GM21737 (cell line): Measurements from ENCODE around the gene HFM1.
"Not testable (repeated sequence)": the region's sequence is repeated elsewhere in the genome, so short reads cannot be mapped to it uniquely, and the experiment has no call there.

Experiments used
- ATAC-seq: cut with Tn5 transposase; IDR thresholded peaks from one replicate; pipeline ENCODE4 v1.9.1; 2021; ENCODE audit warnings: mild to moderate bottlenecking, moderate library complexity; ENCODE audit not compliant: unreplicated experiment

HFM1 gene

DNA sequence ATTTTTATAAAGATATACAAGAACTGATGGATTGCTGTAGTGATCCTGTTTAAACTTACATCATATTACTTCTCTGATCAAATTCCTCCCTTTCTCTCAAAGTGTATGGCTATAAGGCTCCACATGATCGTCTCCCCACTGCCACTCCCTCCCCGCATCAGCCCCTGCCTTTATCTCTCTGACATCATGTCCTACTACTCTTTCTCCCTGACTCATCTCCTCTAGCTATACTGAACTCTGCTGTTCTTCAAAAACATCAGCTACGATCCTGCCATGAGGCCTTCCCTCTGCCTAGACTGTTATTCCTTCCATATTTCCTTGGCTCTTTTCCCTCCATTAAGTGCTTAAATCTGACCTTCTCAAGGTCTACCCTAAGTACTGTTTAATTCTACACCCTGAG is 22.8 kb downstream of the HFM1 start:
- no peak for ATAC-seq

DNA sequence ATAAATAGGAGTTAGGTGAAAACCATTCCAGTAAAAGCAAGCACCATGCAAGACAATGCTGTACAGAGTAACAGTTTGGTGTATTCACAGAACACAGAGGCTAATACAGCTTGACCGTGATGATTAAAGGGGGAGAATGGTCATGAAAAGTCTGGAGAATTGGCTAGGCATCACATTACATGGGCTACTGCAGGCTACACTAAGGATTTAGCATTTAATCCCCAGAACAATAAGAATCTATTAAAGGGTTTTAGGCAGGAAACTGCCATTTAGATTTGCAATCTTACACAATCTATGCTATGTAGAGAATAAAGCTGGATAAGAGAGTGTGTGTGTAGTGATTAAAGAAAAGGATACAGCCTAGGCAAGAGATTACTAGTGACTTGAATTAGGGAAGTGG is 30.6 kb downstream of the HFM1 start:
- no peak for ATAC-seq

- ATAC-seq = not testable (repeated sequence)
Observed at GRCh38 chr1:91372230-91372629, 32.4 kb downstream of the HFM1 start.

DNA sequence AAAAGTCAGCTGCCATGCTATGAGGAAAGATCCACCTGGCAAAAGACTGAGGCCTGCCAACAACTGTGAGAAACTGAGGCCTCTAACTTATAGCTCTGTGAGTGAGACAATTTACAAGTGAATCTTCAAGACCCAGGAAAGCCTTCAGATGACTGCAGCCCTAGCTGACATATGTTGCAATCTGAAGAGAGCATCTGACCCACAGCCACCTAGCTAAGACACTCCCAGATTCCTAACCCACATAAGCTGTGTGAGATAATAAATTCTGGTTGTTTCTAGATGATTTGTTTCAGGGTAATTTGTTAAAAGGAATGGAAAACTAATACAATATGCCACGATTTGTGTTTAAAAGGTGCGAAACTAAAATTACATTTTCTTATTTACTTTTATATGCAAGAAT is 55.1 kb downstream of the HFM1 start:
- no peak for ATAC-seq

GRCh38 chr1:91346824-91347223 is 57.8 kb downstream of the HFM1 start:
- no peak for ATAC-seq

- ATAC-seq = no peak
Observed at GRCh38 chr1:91345395-91346005, 59.1 kb downstream of the HFM1 start.

DNA sequence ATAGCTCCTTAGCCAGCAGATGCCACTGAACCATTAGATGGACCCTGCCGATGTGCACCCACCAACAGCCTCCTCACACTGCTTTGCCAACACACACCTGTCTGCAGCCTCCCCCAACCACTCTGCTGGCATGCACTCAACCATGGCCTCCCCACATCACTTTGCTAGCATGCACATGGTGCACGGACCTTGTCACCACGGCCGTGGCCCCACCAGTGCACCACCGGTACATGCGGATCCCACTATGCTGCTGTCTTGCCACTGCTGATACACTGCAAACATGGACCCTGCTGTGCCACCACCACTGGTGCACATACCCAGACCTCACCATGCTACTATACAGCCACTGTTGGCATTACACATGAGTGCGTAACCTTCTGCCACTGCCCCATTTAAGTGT is 66.1 kb downstream of the HFM1 start:
- no peak for ATAC-seq

DNA sequence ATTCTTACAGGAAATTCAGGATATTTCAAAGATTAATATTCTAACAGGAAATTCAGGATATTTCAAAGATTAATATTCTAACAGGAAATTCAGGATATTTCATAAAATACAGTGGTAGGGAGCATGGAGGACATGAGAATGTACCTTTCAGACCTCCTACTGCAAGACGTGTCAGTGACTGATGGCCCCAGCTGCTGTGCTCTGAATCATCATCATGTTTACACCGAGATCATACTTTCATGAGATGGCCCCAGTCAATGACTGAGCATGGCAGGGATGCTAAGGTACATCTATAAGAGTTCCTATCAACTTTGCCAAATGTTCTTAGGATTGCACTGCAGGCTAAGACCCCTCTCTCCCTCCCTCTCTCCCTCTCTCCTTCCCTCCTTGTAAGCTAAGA is 69.0 kb downstream of the HFM1 start:
- ATAC-seq = no peak

GRCh38 chr1:91334856-91335255 is 69.8 kb downstream of the HFM1 start:
- ATAC-seq = no peak

DNA sequence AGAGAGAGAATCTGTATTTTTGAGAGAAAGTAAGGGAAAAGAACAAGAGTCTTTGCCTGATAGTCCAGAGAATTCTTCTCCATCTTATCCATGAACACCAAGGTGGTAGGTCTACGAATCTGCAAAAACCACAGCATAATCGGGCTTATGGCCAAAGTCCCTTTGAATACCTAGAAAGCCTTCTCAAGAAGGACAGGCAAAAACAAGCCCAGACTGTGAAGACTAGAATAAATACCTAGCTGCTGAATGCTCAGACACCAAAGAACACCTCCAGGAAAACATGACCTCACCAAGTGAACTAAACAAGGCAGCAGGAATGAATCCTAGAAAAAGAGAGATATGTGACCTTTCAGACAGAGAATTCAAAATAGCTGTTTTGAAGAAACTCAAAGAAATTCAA is 79.2 kb downstream of the HFM1 start:
- no peak for ATAC-seq

GRCh38 chr1:91314643-91315042 is 90.0 kb downstream of the HFM1 start:
- ATAC-seq = no peak

DNA sequence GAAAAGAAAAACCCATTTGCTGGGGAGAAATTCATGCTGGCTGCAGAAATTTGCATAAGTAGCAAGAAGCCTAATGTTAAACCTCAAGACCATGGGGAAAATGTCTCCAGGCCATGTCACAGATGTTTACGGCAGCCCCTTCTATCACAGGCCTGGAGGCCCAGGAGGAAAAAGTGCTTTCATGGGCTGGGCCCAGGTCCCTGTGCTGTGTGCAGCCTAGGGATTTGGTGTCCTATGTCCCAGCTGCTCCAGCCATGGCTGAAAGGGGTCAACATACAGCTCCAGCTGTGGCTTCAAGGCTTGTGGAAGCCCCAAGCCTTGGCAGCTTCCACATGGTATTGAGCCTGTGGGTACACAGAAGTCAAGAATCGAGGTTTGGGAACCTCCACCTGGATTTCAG is 93.0 kb downstream of the HFM1 start:
- no peak for ATAC-seq

GRCh38 chr1:91308544-91308943 is 96.1 kb downstream of the HFM1 start:
- no peak for ATAC-seq

DNA sequence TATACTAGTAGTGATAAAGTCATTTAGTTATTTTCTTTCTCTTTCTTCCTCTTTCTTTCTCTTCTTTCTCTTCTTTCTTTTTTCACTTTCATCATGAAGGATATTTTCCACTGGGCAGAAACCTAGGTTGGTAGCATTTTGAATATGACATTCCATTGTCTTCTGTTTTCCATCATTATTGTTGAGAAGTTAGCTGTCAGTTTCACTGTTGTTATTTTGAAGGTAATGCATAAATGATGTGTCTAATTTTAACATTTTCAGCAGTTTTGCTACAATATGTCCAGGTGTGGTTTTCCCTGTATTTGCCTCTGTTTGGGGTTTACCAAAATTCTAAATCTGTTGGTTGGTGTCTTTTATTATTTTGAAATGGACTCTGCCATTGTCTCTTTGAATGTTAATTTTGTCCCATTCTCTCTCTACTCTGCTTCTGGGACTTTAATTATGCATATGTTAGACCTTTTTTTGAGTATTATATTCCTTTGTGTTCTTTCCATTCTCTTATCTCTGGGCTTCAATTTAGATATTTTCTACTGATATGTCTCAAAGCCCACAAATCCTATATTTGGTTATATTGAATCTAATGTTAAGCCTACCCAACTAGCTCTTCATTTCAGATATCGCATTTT is 96.7 kb downstream of the HFM1 start:
- no peak for ATAC-seq

DNA sequence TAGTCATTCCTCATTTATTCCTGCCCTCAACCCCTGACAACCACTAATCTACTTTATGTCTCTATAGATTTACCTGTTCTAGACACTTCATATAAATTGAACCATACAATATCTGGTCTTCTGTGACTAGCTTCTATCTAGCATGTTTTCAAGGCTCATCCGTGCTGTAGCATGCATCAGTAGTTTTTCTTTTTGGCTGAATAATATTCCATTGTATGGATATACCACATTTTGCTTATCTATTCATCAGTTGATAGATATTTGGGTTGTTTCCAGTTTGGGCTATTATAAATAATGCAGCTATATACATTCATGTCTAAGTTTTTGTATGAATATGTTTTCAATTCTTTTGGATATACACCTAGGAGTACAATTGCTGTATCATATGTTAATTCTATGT is 101.5 kb downstream of the HFM1 start:
- no peak for ATAC-seq

- not testable (repeated sequence) for ATAC-seq
Observed at GRCh38 chr1:91288843-91289553, 115.6 kb downstream of the HFM1 start.

DNA sequence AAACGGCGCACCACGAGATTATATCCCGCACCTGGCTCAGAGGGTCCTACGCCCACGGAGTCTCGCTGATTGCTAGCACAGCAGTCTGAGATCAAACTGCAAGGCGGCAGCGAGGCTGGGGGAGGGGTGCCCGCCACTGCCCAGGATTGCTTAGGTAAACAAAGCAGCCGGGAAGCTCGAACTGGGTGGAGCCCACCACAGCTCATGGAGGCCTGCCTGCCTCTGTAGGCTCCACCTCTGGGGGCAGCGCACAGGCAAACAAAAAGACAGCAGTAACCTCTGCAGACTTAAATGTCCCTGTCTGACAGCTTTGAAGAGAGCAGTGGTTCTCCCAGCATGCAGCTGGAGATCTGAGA is 117.7 kb downstream of the HFM1 start:
- not testable (repeated sequence) for ATAC-seq

DNA sequence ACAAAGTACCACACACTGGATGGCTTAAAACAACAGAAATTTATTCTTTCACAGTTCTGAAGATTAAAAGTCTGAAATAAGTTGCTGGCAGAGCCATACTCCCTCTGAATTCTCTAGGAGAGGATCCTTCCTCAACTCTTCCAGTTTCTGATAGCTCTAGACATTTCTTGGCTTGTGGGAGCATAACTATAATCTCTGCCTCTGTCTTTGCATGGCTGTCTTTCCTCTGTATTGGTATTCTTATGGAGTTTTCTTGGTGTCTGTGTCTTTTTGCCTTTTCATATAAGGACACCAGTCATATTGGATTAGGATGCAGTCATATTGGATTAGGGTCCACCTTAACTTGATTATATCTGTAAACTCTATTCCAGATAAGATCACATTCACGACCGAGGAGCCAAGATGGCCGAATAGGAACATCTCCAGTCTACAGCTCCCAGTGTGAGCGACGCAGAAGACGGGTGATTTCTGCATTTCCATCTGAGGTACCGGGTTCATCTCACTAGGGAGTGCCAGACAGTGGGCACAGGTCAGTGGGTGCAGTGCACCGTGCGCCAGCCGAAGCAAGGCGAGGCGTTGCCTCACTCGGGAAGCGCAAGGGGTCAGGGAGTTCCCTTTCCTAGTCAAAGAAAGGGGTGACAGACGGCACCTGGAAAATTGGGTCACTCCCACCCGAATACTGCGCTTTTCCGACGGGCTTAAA is 118.2 kb downstream of the HFM1 start:
- not testable (repeated sequence) for ATAC-seq

GRCh38 chr1:91283421-91283726 is 121.3 kb downstream of the HFM1 start:
- no peak for ATAC-seq

- ATAC-seq = no peak
Observed at GRCh38 chr1:91282695-91283420, 121.8 kb downstream of the HFM1 start.

- ATAC-seq = no peak
Observed at GRCh38 chr1:91281782-91282181, 122.9 kb downstream of the HFM1 start.
